RWPE2 (cell line): ENCODE results near the gene DPH6.

Source experiments
- ATAC-seq: fragments of 200-7000 bp; cut with Tn5 transposase; 3 replicates; pipeline ENCODE4 v1.9.1; 2021; ENCODE audit warnings: low read depth
- DNase-seq: peaks from one replicate; pipeline ENCODE4 v3.0.0-alpha.2; 2020; ENCODE audit warnings: low spot score
- H3K27ac ChIP-seq: fragments of 450-650 bp; 2 replicates; pipeline ENCODE4 v1.5.1; 2017; ENCODE audit warnings: mild to moderate bottlenecking; ENCODE audit not compliant: poor library complexity, severe bottlenecking
- H3K27me3 ChIP-seq: fragments of 250-450 bp; sonication (Bioruptor Pico); 2 replicates; pipeline ENCODE4 v1.5.1; 2021; ENCODE audit warnings: mild to moderate bottlenecking, moderate library complexity; ENCODE audit not compliant: insufficient read depth, poor library complexity, severe bottlenecking
- H3K36me3 ChIP-seq: fragments of 250-450 bp; sonication (Bioruptor Pico); 2 replicates; pipeline ENCODE4 v1.5.1; 2020; ENCODE audit warnings: low read depth, mild to moderate bottlenecking, moderate library complexity
- H3K4me1 ChIP-seq: fragments of 250-450 bp; sonication (Bioruptor Pico); 2 replicates; pipeline ENCODE4 v1.5.1; 2021; ENCODE audit warnings: mild to moderate bottlenecking, moderate library complexity; ENCODE audit not compliant: insufficient read depth, poor library complexity, severe bottlenecking
- H3K4me3 ChIP-seq: fragments of 250-450 bp; sonication (Bioruptor Pico); 2 replicates; pipeline ENCODE4 v1.5.1; 2021; ENCODE audit warnings: mild to moderate bottlenecking, moderate library complexity; ENCODE audit not compliant: severe bottlenecking
- H3K9me3 ChIP-seq: fragments of 250-450 bp; sonication (Bioruptor Pico); 2 replicates; pipeline ENCODE4 v1.5.1; 2021; ENCODE audit warnings: mild to moderate bottlenecking, moderate library complexity; ENCODE audit not compliant: severe bottlenecking
- TF ChIP-seq, protein P1 (sequence below): fragments of 450-650 bp; IDR thresholded peaks from one replicate; pipeline ENCODE4 v1.5.1; 2017; ENCODE audit warnings: mild to moderate bottlenecking, moderate library complexity; ENCODE audit not compliant: poor library complexity, severe bottlenecking

Gene DPH6

DNA sequence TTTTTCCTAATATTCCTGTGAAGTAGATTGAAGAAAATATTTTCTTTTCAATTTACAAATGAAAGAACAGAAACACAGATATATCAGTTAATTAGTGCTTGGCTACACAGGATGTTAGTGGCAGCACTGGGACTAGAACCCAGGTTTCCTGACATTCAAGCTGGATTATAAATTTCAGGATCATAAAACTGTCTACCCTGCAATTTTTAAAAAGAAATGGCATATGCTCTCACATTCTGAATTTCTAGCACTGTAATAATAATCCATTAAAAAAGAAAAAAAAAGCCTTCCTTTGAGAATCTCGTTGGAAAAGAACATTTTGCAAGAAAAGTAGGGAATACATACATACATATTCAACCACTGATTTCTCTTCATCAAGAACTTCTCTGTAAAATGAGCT lies 9.3 kb upstream of the DPH6 start:
- no peak overlapping the region for H3K4me3 ChIP-seq
- H3K27ac ChIP-seq, result no peak overlapping the region
- no peaks in the 10 kb centered on the region for H3K9me3 ChIP-seq
- no peak for ATAC-seq
- DNase-seq, result no peak
- peaks cover 11% of the 10 kb centered on the region for H3K4me1 ChIP-seq
- TF ChIP-seq, protein P1, sequence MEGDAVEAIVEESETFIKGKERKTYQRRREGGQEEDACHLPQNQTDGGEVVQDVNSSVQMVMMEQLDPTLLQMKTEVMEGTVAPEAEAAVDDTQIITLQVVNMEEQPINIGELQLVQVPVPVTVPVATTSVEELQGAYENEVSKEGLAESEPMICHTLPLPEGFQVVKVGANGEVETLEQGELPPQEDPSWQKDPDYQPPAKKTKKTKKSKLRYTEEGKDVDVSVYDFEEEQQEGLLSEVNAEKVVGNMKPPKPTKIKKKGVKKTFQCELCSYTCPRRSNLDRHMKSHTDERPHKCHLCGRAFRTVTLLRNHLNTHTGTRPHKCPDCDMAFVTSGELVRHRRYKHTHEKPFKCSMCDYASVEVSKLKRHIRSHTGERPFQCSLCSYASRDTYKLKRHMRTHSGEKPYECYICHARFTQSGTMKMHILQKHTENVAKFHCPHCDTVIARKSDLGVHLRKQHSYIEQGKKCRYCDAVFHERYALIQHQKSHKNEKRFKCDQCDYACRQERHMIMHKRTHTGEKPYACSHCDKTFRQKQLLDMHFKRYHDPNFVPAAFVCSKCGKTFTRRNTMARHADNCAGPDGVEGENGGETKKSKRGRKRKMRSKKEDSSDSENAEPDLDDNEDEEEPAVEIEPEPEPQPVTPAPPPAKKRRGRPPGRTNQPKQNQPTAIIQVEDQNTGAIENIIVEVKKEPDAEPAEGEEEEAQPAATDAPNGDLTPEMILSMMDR, result no peak
- no peaks in the 10 kb centered on the region for H3K36me3 ChIP-seq
- H3K27me3 ChIP-seq, result no peaks in the 10 kb centered on the region

DNA sequence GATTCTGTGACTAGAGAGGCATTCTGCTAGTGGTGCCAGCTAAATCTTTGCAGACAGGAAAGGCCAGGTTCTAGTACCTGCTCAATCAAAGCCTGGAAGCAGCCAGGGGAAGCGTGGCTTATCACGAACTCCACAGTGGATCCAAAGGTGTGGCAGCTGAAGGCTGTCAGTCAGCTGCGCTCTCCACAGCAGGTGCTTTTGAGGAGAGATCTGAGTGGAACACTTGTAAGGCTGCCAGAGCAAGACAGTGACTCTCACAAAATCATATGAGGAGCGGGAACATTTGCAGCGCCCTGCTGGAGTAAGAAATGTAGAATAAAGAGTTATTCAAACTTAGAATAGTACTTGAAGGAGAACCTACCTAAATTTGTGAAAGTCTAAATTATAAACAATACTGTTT lies 5.0 kb upstream of the DPH6 start:
- no peaks in the 10 kb centered on the region for H3K9me3 ChIP-seq
- H3K27ac ChIP-seq, result no peak overlapping the region
- no peak for DNase-seq
- H3K27me3 ChIP-seq, result no peaks in the 10 kb centered on the region
- no peaks in the 10 kb centered on the region for H3K36me3 ChIP-seq
- no peak overlapping the region for H3K4me3 ChIP-seq
- no peaks in the 10 kb centered on the region for H3K4me1 ChIP-seq
- TF ChIP-seq, protein P1, result no peak
- no peak for ATAC-seq

DNA sequence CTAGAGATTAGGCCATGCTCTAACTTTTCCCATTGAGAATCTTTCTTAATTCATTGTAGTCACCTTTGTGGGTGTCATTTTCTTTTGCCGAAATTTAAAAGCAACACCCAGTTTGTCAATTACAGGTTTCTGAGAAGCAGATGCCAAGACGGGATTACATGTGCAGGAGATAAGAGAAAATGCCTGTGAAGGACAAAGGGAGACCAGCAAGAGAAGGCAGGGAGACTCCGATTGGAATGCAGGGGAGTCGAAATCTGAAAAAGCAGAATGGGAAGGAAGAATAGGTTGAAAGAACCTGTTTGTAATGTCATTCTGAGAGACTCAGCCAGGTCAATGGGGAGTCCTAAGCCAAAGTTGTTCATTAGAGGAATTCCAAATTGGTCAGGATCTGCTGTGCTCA lies 3.6 kb upstream of the DPH6 start:
- Histone ChIP-seq H3K36me3 (no peaks in the 10 kb centered on the region), H3K9me3 (no peaks in the 10 kb centered on the region), H3K27ac (no peak overlapping the region), H3K4me3 (no peak overlapping the region), H3K27me3 (no peaks in the 10 kb centered on the region), H3K4me1 (peaks cover 3% of the 10 kb centered on the region)
- ATAC-seq (no peak), DNase-seq (no peak)
- TF ChIP-seq, protein P1, result no peak

DNA sequence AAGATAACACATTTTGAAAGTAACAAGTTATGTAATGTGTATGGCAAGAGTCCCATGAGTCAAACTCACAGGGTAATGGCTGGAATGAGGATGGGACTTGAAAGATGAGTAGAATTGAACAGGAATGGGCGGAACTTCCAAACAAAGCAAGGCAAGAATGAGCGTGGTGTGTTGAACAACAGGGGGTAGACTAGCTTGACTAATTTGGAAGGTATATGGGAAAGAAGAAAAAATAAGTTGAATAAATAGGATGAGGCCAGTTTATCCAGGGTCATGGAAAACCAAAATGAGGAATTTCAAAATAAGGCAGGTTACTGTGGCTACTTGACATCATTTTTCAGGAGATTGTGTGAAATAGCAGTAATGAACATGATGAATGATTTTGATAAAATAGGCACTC lies 2.5 kb upstream of the DPH6 start:
- peaks cover 5% of the 10 kb centered on the region for H3K4me1 ChIP-seq
- no peaks in the 10 kb centered on the region for H3K36me3 ChIP-seq
- no peak for ATAC-seq
- no peak for DNase-seq
- H3K27me3 ChIP-seq, result no peaks in the 10 kb centered on the region
- no peak overlapping the region for H3K4me3 ChIP-seq
- H3K9me3 ChIP-seq, result no peaks in the 10 kb centered on the region
- no peak overlapping the region for H3K27ac ChIP-seq
- TF ChIP-seq, protein P1, result no peak

DNA sequence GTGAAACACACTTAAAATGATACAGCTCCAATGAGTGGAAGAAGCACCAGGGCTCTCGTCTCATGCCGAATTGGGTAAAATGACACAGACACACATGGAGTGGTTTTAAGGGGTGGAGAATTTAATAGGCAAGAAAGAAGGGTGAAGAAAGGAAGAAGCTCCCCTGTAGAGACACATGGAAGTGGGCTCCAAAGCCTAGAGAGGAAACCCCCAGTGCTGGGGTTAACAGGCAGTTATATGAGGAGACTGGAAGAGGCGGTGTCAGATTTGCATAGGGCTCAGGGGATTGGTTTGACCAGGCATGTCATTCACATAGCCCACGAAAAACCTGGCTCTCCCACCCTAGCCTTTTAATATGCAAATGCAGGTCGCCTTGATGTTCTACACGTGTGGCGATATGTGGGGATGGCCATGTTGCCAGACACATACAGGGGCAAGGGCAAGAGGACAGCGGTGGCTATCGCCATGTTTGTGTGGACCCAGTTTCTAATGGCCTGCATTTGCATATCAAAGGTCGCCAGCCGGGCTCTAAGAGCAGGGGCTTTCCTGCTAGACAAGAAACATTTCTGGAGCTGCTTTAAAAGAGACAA lies 1.9 kb upstream of the DPH6 start:
- no peak for ATAC-seq
- H3K9me3 ChIP-seq, result no peaks in the 10 kb centered on the region
- H3K4me1 ChIP-seq, result peaks cover 5% of the 10 kb centered on the region
- TF ChIP-seq, protein P1, result no peak
- H3K27ac ChIP-seq, result no peak overlapping the region
- H3K4me3 ChIP-seq, result no peak overlapping the region
- DNase-seq, result no peak
- no peaks in the 10 kb centered on the region for H3K27me3 ChIP-seq
- H3K36me3 ChIP-seq, result no peaks in the 10 kb centered on the region
